ENCODE measurements around the gene PRTN3.

The PRTN3 gene

GRCh38 chr19:821231-821824 lies 19.5 kb upstream of the PRTN3 start:
- H3K4me3 ChIP-seq (replicated peaks; ENCODE audit: low read depth, low read length): no peak overlapping the region
- no peak for DNase-seq (ENCODE audit: extremely low read depth, insufficient read length)
- no peaks in the 10 kb centered on the region for H3K36me3 ChIP-seq (ENCODE audit: control insufficient read depth, insufficient read depth, low read length)
- TF ChIP-seq, protein P1, sequence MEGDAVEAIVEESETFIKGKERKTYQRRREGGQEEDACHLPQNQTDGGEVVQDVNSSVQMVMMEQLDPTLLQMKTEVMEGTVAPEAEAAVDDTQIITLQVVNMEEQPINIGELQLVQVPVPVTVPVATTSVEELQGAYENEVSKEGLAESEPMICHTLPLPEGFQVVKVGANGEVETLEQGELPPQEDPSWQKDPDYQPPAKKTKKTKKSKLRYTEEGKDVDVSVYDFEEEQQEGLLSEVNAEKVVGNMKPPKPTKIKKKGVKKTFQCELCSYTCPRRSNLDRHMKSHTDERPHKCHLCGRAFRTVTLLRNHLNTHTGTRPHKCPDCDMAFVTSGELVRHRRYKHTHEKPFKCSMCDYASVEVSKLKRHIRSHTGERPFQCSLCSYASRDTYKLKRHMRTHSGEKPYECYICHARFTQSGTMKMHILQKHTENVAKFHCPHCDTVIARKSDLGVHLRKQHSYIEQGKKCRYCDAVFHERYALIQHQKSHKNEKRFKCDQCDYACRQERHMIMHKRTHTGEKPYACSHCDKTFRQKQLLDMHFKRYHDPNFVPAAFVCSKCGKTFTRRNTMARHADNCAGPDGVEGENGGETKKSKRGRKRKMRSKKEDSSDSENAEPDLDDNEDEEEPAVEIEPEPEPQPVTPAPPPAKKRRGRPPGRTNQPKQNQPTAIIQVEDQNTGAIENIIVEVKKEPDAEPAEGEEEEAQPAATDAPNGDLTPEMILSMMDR (IDR thresholded peaks at IDR 0.05; ENCODE audit: insufficient read depth, low read length, poor library complexity, severe bottlenecking): no peak
- H3K27me3 ChIP-seq (replicated peaks; ENCODE audit: control insufficient read depth, insufficient read depth, low read length): no peaks in the 10 kb centered on the region

DNA sequence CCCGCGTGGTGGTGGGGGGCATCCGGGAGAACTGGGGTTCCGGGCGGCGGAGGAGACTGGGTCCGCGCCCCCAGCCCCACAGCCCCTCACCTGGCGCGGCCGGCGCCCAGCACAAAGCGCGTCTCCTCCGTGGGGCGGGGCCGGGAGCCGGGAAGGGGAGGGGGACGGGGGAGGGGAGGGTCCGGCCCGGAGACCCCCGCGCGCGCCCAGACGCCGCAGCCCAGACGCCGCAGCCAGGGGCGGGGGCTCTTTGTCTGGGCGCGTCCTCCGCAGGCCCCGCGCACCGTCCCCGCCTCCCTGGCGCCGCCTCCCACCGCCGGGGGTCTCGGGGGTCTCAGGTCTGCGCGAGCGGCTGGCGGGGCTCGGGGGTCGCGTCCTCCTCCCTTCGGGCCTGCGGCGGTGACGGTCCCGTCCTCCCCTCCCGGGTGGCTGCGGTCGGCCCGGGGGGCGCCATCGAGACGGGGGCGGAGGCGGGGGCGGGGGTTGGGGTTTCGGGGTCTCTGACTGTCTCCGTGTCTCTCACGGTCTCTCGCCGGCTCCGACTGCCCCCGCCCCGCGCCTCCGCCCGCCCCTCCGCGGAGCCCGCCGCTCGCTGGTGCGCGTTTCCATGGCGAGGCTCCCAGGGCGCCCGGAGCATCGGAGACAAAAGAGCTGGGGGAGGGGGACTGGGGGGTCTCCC lies 18.8 kb upstream of the PRTN3 start, which contains the start of gene PLPPR3:
Gene PLPPR3 (minus strand): TSS at position 131 of the 679 bp plus-strand sequence. CDS start 396 bp downstream, outside the sequence.
- Histone ChIP-seq H3K36me3 (ENCODE audit: control insufficient read depth, insufficient read depth, low read length) (no peaks in the 10 kb centered on the region), H3K27me3 (replicated peaks; ENCODE audit: control insufficient read depth, insufficient read depth, low read length) (no peaks in the 10 kb centered on the region), H3K4me3 (replicated peaks; ENCODE audit: low read depth, low read length) (no peak within 1 kb of the TSS)
- TF ChIP-seq, protein P1 (IDR thresholded peaks at IDR 0.05; ENCODE audit: insufficient read depth, low read length, poor library complexity, severe bottlenecking): no peak
- no peak for DNase-seq (ENCODE audit: extremely low read depth, insufficient read length)

DNA sequence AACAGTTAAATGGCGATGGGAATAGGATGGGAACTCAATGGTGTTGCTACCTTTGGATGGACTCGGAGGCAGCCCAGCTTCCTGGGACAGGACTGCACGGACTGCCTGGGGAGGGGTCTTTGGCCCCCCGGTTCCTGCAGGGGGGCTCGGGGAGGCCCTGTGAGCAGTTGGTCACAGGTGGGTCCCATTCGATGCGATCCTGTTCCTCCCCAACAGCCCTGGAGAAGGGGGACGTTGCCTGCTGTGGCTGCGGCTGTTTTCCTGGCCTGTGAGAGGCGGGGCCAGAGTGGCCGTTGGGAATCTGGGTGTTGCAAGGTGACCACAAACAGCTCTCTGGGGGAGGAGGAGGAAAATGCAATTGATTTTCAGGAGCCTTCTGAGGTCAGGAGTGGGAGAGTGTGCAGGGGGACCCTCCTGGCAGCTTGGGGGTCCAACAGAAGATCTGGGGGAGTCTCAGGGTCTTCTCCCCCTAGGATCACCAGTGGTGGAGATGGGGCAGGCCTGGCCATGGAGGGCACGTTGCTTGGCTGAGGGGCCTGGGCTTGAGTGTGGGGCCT lies 17.2 kb upstream of the PRTN3 start:
- Histone ChIP-seq H3K36me3 (ENCODE audit: control insufficient read depth, insufficient read depth, low read length) (no peaks in the 10 kb centered on the region), H3K4me3 (replicated peaks; ENCODE audit: low read depth, low read length) (no peak overlapping the region), H3K27me3 (replicated peaks; ENCODE audit: control insufficient read depth, insufficient read depth, low read length) (no peaks in the 10 kb centered on the region)
- no peak for DNase-seq (ENCODE audit: extremely low read depth, insufficient read length)
- TF ChIP-seq, protein P1 (IDR thresholded peaks at IDR 0.05; ENCODE audit: insufficient read depth, low read length, poor library complexity, severe bottlenecking): no peak

DNA sequence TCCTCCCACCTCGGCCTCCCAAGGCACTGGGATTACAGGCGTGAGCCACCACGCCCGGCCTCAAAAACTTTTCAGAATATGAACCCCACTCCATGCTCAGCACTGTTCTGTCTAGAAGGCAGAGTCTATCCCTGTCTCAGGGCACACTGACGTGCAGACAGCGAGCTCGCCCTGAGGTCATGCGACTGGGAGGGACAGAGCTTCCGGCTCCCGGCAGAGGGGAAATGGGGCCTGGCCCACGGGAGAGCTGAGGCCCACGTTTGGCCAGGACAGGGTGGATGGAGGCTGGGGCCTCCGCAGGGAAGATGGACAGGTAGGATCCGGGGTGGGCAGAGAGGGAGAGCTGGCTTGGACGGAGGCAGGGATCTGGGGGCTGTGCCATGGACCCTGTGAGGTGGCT lies 15.9 kb upstream of the PRTN3 start:
- no peaks in the 10 kb centered on the region for H3K27me3 ChIP-seq (replicated peaks; ENCODE audit: control insufficient read depth, insufficient read depth, low read length)

DNA sequence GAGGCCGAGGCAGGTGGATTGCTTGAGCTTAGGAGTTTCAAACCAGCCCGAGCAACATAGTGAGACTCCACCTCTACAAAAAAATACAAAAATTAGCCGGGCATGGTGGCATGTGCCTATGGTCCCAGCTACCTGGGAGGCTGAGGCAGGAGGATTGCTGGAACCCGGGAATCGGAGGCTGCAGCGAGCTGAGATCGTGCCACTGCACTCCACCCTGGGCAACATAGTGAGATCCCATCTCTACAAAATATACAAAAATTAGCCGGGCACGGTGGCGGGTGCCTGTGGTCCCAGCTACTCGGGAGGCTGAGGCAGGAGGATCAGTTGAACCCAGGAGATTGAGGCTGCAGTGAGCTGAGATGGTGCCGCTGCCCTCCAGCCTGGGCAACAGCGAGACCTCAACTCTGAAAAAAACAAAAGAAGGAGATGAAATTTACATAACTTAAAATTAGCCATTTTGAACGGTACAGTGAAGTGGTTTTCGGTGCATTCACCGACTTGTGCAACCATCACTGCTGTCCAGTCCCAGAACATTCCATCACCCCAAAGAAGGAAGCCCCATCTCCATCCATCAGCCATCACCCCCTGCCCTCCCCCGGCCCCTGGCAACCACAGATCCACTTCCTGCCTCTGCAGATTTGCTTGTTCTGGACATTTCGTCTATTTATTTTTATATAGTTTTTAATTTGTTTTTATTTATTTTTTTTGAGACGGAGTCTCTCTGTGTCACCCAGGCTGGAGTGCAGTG lies 14.7 kb upstream of the PRTN3 start:
- TF ChIP-seq, protein P1 (IDR thresholded peaks at IDR 0.05; ENCODE audit: insufficient read depth, low read length, poor library complexity, severe bottlenecking): no peak
- no peaks in the 10 kb centered on the region for H3K27me3 ChIP-seq (replicated peaks; ENCODE audit: control insufficient read depth, insufficient read depth, low read length)
- DNase-seq (ENCODE audit: extremely low read depth, insufficient read length): no peak
- no peaks in the 10 kb centered on the region for H3K36me3 ChIP-seq (ENCODE audit: control insufficient read depth, insufficient read depth, low read length)
- H3K4me3 ChIP-seq (replicated peaks; ENCODE audit: low read depth, low read length): no peak overlapping the region

More for the DNA sequence above, 15.9 kb upstream of the PRTN3 start:
- TF ChIP-seq, protein P1 (IDR thresholded peaks at IDR 0.05; ENCODE audit: insufficient read depth, low read length, poor library complexity, severe bottlenecking): no peak
- no peaks in the 10 kb centered on the region for H3K36me3 ChIP-seq (ENCODE audit: control insufficient read depth, insufficient read depth, low read length)
- no peak for DNase-seq (ENCODE audit: extremely low read depth, insufficient read length)
- no peak overlapping the region for H3K4me3 ChIP-seq (replicated peaks; ENCODE audit: low read depth, low read length)

Measured in GM06990 (cell line).